Heart right ventricle (tissue), 16 donors: ENCODE measurements around the gene RRP15. TPM values are rescaled to one million over a fixed set of nuclear protein-coding genes. Genes with fewer than 3 reads are reported as not detected.
"Not testable (repeated sequence)": the region's sequence is repeated elsewhere in the genome, so short reads cannot be mapped to it uniquely, and the experiment has no call there.

Source experiments
- ATAC-seq, 8 donors: fragments of 200-7000 bp; cut with Tn5 transposase; one replicate each; pipeline ENCODE4 v1.9.1; 2020; ENCODE audit warnings: mild to moderate bottlenecking in 8 of 8, moderate library complexity in 8 of 8, moderate number of reproducible peaks in 1 of 8
- DNase-seq, 2 donors: peaks; one replicate each; pipeline ENCODE4 v3.0.0-alpha.2; 2020
- H3K27ac ChIP-seq, 10 donors: fragments of 200-600 bp; sonication (generic) in 2 of 10; one replicate each; pipeline versions ENCODE4 v1.5.0 to v1.8.0; 2020 to 2022; ENCODE audit warnings: mild to moderate bottlenecking in 3 of 10
- H3K27me3 ChIP-seq, 7 donors: fragments of 200-600 bp; one replicate each; pipeline ENCODE4 v1.8.0; 2021 to 2022; ENCODE audit warnings: mild to moderate bottlenecking in 2 of 7
- H3K36me3 ChIP-seq, 9 donors: fragments of 200-600 bp; sonication (generic) in 1 of 9; one replicate each; pipeline versions ENCODE4 v1.5.0 to v1.8.0; 2020 to 2022; ENCODE audit warnings: mild to moderate bottlenecking in 2 of 9
- H3K4me1 ChIP-seq, 9 donors: fragments of 200-600 bp; sonication (generic) in 1 of 9; one replicate each; pipeline versions ENCODE4 v1.5.0 to v1.8.0; 2020 to 2022; ENCODE audit warnings: mild to moderate bottlenecking in 4 of 9
- H3K4me3 ChIP-seq, 10 donors: fragments of 200-600 bp; sonication (generic) in 2 of 10; one replicate each; pipeline versions ENCODE4 v1.5.0 to v1.8.0; 2020 to 2022; ENCODE audit warnings: mild to moderate bottlenecking in 7 of 10, moderate library complexity in 2 of 10
- H3K9me3 ChIP-seq, 11 donors: fragments of 200-600 bp in 10 of 11; sonication (generic) in 2 of 11; one replicate each; pipeline versions ENCODE4 v1.5.0 to v1.8.0; 2013 to 2022; ENCODE audit warnings: mild to moderate bottlenecking in 2 of 11, control low read depth in 1 of 11, moderate library complexity in 1 of 11
- WGBS, 2 donors: extraction: QIAGEN DNeasy Blood & Tissue Kit; methylation state at CpG; one replicate each; pipeline ENCODE4 v1.1.7; 2013; ENCODE audit warnings: inconsistent platforms in 1 of 2; 5-methylcytosine and 5-hydroxymethylcytosine counted together
- intact Hi-C, 10 donors: fragments of 100-400 bp; cut with DNase I; formaldehyde crosslinking; loops; one replicate each; pipeline versions ENCODE4 v1.11.1 to v1.14.2; 2022
- polyA plus RNA-seq, 2 donors: library from polyadenylated mRNA; stranded (reverse); fragments of 200-250 nt; gene quantifications; one replicate each; pipeline ENCODE4 v1.2.3, GENCODE V29; 2013
- total RNA-seq, 10 donors: library from RNA; stranded (reverse); fragmentation: NEBNext Ultra II Directional in 3 of 10; extraction: Animal tissue kit (Norgen Biotek cat#: 25700) in 3 of 10; gene quantifications; one replicate each; pipeline versions ENCODE4 v1.2.1 to v1.2.4, GENCODE V29; 2021 to 2023
- TF ChIP-seq, protein P1 (sequence below), 9 donors: fragments of 200-600 bp; sonication (generic) in 2 of 9; IDR thresholded peaks; one replicate each; pipeline versions ENCODE4 v1.5.0 to v1.8.0; 2021 to 2022; ENCODE audit warnings: antibody characterized with exemption in 9 of 9, mild to moderate bottlenecking in 5 of 9, moderate library complexity in 1 of 9
- donor health status: Arrhythmogenic right ventricular cardiomyopathy.
- donor health status: ischemic (EF 13 %, LVEDD 7.1; RV severe dilation, severe dysfunction).
- donor health status: healthy with polysubstance abuse.
- donor health status: DM: no; HTN: yes; CAD: no.
- donor health status: DM: no; HTN: no; CAD: no.
- donor health status: ischemic (EF 25% LVEDD 6.9; RV normal size, moderate dysfunction).
- donor health status: ischemic (EF 25% LVEDD 5.7; RV mildly dilated, moderate dysfunction).
- donor health status: healthy.
- donor health status: DM: yes; HTN: yes; CAD: no.
- donor health status: Ischemic cardiomyopathy.
- donor health status: ischemic (EF 35%, LVEDD 5.7; RV mildly dilated, moderate dysfunction).
- donor health status: nonischemic (EF 11% LVEDD 7.7; RV severe dilation, severe dysfunction).
- donor health status: DM: yes; HTN: yes; CAD: no.
- donor health status: PGD.
- donor health status: ischemic (EF 29% LVEDD 5.4; RV normal size, mild dysfunction).
- donor health status: nonischemic (EF 23%, LVEDD 6.1; RV moderate dilation, normal function).

Gene RRP15
- total and polyA plus RNA-seq, 12 donors: 3.6 to 26.6 (median 21.1) TPM

GRCh38 chr1:218312509-218312908 lies 27.4 kb downstream of the RRP15 start:
- intact Hi-C loops: no loop called here
- TF ChIP-seq, protein P1, sequence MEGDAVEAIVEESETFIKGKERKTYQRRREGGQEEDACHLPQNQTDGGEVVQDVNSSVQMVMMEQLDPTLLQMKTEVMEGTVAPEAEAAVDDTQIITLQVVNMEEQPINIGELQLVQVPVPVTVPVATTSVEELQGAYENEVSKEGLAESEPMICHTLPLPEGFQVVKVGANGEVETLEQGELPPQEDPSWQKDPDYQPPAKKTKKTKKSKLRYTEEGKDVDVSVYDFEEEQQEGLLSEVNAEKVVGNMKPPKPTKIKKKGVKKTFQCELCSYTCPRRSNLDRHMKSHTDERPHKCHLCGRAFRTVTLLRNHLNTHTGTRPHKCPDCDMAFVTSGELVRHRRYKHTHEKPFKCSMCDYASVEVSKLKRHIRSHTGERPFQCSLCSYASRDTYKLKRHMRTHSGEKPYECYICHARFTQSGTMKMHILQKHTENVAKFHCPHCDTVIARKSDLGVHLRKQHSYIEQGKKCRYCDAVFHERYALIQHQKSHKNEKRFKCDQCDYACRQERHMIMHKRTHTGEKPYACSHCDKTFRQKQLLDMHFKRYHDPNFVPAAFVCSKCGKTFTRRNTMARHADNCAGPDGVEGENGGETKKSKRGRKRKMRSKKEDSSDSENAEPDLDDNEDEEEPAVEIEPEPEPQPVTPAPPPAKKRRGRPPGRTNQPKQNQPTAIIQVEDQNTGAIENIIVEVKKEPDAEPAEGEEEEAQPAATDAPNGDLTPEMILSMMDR (IDR thresholded peaks at IDR 0.05): no peak
- 97 to 98% methylated on average over 2 of the region's 2 CpGs for WGBS, 2 donors
- no peak overlapping the region for H3K27ac ChIP-seq
- no peaks in the 10 kb centered on the region for H3K27me3 ChIP-seq
- peaks cover 0 to 36% (median 6%) of the 10 kb centered on the region in 9 donors for H3K36me3 ChIP-seq
- DNase-seq (no peak), ATAC-seq (no peak)
- H3K4me1 ChIP-seq: no peaks in the 10 kb centered on the region
- H3K4me3 ChIP-seq: no peak overlapping the region
- peaks cover 0 to 3% (median 0%) of the 10 kb centered on the region in 11 donors for H3K9me3 ChIP-seq

GRCh38 chr1:218314316-218314715 lies 29.2 kb downstream of the RRP15 start:
- Histone ChIP-seq H3K27me3 (no peaks in the 10 kb centered on the region), H3K4me3 (no peak overlapping the region), H3K9me3 (peaks cover 0 to 3% (median 0%) of the 10 kb centered on the region in 11 donors), H3K27ac (no peak overlapping the region), H3K4me1 (no peaks in the 10 kb centered on the region), H3K36me3 (peaks cover 0 to 19% (median 0%) of the 10 kb centered on the region in 9 donors)
- 85 to 86% methylated on average over 3 of the region's 3 CpGs for WGBS, 2 donors
- TF ChIP-seq, protein P1 (IDR thresholded peaks at IDR 0.05): no peak
- DNase-seq (no peak), ATAC-seq (no peak)
- intact Hi-C loops: no loop called here

GRCh38 chr1:218315638-218316037 lies 30.5 kb downstream of the RRP15 start:
- Histone ChIP-seq H3K27me3 (no peaks in the 10 kb centered on the region), H3K36me3 (peaks cover 0 to 12% (median 0%) of the 10 kb centered on the region in 9 donors), H3K4me3 (no peak overlapping the region), H3K9me3 (peaks cover 0 to 3% (median 0%) of the 10 kb centered on the region in 11 donors), H3K4me1 (no peaks in the 10 kb centered on the region), H3K27ac (no peak overlapping the region)
- WGBS, 2 donors: 93 to 94% methylated on average over 4 of the region's 4 CpGs
- ATAC-seq: no peak
- DNase-seq: no peak
- intact Hi-C loops: no loop called here
- TF ChIP-seq, protein P1 (IDR thresholded peaks at IDR 0.05): no peak

DNA sequence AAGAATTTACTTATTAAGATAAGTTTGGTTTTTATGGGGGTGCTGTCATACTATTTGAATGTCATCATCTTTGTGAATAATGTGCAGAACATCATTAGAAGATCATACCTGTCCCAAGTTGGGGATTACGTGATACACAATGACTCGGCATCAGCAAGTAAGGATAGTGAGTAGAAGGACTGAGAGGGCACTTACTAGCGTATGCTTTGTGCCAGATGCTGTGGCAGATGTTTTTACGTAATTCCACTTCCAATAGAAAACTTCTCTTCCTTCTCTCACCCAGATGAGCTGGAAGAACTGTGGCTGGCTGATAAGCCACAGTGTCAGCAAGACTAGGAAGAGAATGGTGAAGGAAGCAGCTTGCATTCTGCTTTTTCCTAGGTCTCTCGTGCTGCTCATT lies 32.0 kb downstream of the RRP15 start:
- ATAC-seq: no peak
- Histone ChIP-seq H3K9me3 (no peaks in the 10 kb centered on the region), H3K27ac (no peak overlapping the region), H3K27me3 (no peaks in the 10 kb centered on the region), H3K4me3 (no peak overlapping the region), H3K4me1 (no peaks in the 10 kb centered on the region), H3K36me3 (peaks cover 0 to 17% (median 0%) of the 10 kb centered on the region in 9 donors)
- intact Hi-C loops: no loop called here
- TF ChIP-seq, protein P1 (IDR thresholded peaks at IDR 0.05): no peak
- DNase-seq: no peak
- WGBS, 2 donors: 75 to 90% methylated on average over 5 of the region's 5 CpGs

- intact Hi-C loops: loop anchor here in 4 of 10 donors (10.0 kb wide), 3 partner anchors 1245 to 1495 kb away; no protein-coding TSS in a partner anchor
- not testable (repeated sequence) for H3K4me3 ChIP-seq, ATAC-seq, H3K27me3 ChIP-seq, H3K4me1 ChIP-seq, DNase-seq, H3K27ac ChIP-seq, H3K9me3 ChIP-seq
- 90 to 97% methylated on average over 1 to 3 of the region's 3 CpGs for WGBS, 2 donors
- H3K36me3 ChIP-seq: peaks cover 0 to 40% (median 9%) of the 10 kb centered on the region in 9 donors
Observed at GRCh38 chr1:218320182-218320581, 35.1 kb downstream of the RRP15 start.
